ENCODE measurements around the gene VIPR2.

The VIPR2 gene

GRCh38 chr7:159063046-159063840 lies 81.4 kb downstream of the VIPR2 start:
- no peaks in the 10 kb centered on the region for H3K36me3 Mint-ChIP-seq (ENCODE audit: insufficient read depth)
- H3K9me3 Mint-ChIP-seq = no peaks in the 10 kb centered on the region
- no peaks in the 10 kb centered on the region for H3K4me1 Mint-ChIP-seq
- no peak for ATAC-seq (replicated peaks; ENCODE audit: extremely low read depth, poor library complexity, severe bottlenecking)
- no peak overlapping the region for H3K4me3 Mint-ChIP-seq
- H3K27ac Mint-ChIP-seq (ENCODE audit: low read depth) = no peak overlapping the region
- H3K27me3 Mint-ChIP-seq = no peaks in the 10 kb centered on the region
- no peak for DNase-seq (ENCODE audit: low spot score in 2 of 2)

GRCh38 chr7:159062569-159062968 lies 82.1 kb downstream of the VIPR2 start:
- Mint-ChIP-seq H3K4me3 (no peak overlapping the region), H3K9me3 (no peaks in the 10 kb centered on the region), H3K36me3 (ENCODE audit: insufficient read depth) (no peaks in the 10 kb centered on the region), H3K27me3 (no peaks in the 10 kb centered on the region), H3K27ac (ENCODE audit: low read depth) (no peak overlapping the region), H3K4me1 (no peaks in the 10 kb centered on the region)
- no peak for ATAC-seq (replicated peaks; ENCODE audit: extremely low read depth, poor library complexity, severe bottlenecking)
- no peak for DNase-seq (ENCODE audit: low spot score in 2 of 2)

GRCh38 chr7:159061674-159062212 lies 82.9 kb downstream of the VIPR2 start:
- Mint-ChIP-seq H3K4me3 (no peak overlapping the region), H3K9me3 (no peaks in the 10 kb centered on the region), H3K36me3 (ENCODE audit: insufficient read depth) (no peaks in the 10 kb centered on the region), H3K27me3 (no peaks in the 10 kb centered on the region), H3K4me1 (no peaks in the 10 kb centered on the region), H3K27ac (ENCODE audit: low read depth) (no peak overlapping the region)
- DNase-seq (ENCODE audit: low spot score in 2 of 2) (no peak), ATAC-seq (replicated peaks; ENCODE audit: extremely low read depth, poor library complexity, severe bottlenecking) (no peak)

DNA sequence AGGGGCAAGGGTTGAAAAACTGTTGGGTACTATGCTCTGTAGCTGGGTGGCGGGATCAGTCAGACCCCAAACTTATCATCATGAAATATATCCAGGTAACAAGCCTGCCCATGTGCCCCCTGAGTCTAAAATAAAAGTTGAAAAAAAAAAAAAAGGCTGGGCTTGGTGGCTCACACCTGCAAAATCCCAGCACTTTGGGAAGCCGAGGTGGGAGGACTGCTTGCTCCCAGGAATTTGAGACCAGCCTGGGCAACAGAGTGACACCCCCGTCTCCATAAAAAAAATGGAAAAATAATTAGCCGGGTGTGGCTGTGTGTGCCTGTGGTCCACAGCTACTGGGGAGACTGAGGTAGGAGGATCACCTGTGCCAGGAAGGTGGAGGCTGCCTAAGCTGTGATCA lies 83.5 kb downstream of the VIPR2 start:
- no peak overlapping the region for H3K27ac Mint-ChIP-seq (ENCODE audit: low read depth)
- no peaks in the 10 kb centered on the region for H3K27me3 Mint-ChIP-seq
- no peaks in the 10 kb centered on the region for H3K4me1 Mint-ChIP-seq
- H3K36me3 Mint-ChIP-seq (ENCODE audit: insufficient read depth) = no peaks in the 10 kb centered on the region
- no peak overlapping the region for H3K4me3 Mint-ChIP-seq
- ATAC-seq (replicated peaks; ENCODE audit: extremely low read depth, poor library complexity, severe bottlenecking) = no peak
- DNase-seq (ENCODE audit: low spot score in 2 of 2) = no peak
- no peaks in the 10 kb centered on the region for H3K9me3 Mint-ChIP-seq

DNA sequence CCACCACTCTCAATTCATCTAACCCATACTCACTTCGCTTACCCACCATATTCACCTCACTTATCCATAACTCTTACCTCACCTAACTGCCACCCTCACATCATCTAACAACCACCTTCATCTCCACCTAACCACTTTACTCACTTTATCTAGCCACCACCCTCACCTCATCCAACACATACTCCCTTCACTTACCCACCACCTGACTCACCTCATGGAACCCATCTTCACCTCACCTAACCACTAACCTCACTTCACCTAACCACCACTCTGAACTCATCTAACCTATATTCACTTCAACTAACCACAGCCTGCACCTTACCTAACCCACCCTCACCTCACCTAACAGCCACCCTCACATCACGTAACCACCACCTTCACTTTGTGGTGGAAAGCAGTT lies 84.2 kb downstream of the VIPR2 start:
- H3K27me3 Mint-ChIP-seq = no peaks in the 10 kb centered on the region
- ATAC-seq (replicated peaks; ENCODE audit: extremely low read depth, poor library complexity, severe bottlenecking) = no peak

DNA sequence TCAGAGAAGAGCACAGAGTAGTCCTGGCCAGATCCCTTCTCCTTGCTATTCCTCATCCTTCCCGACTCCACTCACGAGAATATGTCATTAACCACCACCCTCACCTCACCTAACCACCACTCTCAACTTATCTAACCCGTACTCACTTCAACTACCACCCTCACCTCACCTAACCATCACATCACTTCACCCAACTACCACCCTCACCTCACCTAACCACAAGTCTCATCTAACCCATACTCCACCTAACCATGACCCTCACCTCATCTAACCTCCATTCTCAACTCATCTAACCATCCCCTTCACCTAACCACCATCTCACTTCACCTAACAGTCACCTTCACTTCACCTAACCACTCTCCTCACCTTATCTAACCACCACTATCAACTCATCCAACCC lies 85.0 kb downstream of the VIPR2 start:
- DNase-seq (ENCODE audit: low spot score in 2 of 2) (no peak), ATAC-seq (replicated peaks; ENCODE audit: extremely low read depth, poor library complexity, severe bottlenecking) (no peak)
- no peaks in the 10 kb centered on the region for H3K9me3 Mint-ChIP-seq
- H3K27me3 Mint-ChIP-seq = no peaks in the 10 kb centered on the region
- H3K4me1 Mint-ChIP-seq = no peaks in the 10 kb centered on the region
- no peak overlapping the region for H3K27ac Mint-ChIP-seq (ENCODE audit: low read depth)
- H3K36me3 Mint-ChIP-seq (ENCODE audit: insufficient read depth) = no peaks in the 10 kb centered on the region
- H3K4me3 Mint-ChIP-seq = no peak overlapping the region

More for the DNA sequence above, 84.2 kb downstream of the VIPR2 start:
- H3K4me3 Mint-ChIP-seq = no peak overlapping the region
- no peaks in the 10 kb centered on the region for H3K4me1 Mint-ChIP-seq
- no peaks in the 10 kb centered on the region for H3K36me3 Mint-ChIP-seq (ENCODE audit: insufficient read depth)
- no peak for DNase-seq (ENCODE audit: low spot score in 2 of 2)
- no peak overlapping the region for H3K27ac Mint-ChIP-seq (ENCODE audit: low read depth)
- H3K9me3 Mint-ChIP-seq = no peaks in the 10 kb centered on the region

DNA sequence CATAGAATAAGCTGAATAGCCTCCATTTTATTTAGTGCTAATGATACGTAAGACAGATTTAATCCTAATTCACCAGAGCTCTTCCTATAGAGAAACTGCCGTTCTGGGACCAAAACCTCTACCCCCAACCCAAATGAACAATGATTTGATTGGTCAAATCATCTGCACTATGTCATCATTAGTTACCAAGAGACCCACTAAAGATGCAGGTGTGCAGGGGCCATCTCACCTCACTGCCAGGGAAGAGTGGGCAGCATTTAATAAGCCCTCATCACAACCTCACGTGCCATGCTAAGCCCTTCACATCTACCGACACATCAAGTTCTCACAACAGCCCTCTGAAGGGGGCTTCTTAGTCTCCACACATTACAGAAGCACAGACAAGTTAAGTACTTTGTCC lies 87.0 kb downstream of the VIPR2 start:
- DNase-seq (ENCODE audit: low spot score in 2 of 2) (no peak), ATAC-seq (replicated peaks; ENCODE audit: extremely low read depth, poor library complexity, severe bottlenecking) (no peak)
- no peaks in the 10 kb centered on the region for H3K9me3 Mint-ChIP-seq
- no peaks in the 10 kb centered on the region for H3K27me3 Mint-ChIP-seq
- H3K27ac Mint-ChIP-seq (ENCODE audit: low read depth) = no peak overlapping the region
- no peak overlapping the region for H3K4me3 Mint-ChIP-seq
- no peaks in the 10 kb centered on the region for H3K4me1 Mint-ChIP-seq
- H3K36me3 Mint-ChIP-seq (ENCODE audit: insufficient read depth) = no peaks in the 10 kb centered on the region

- H3K4me3 Mint-ChIP-seq = no peak overlapping the region
- no peak for ATAC-seq (replicated peaks; ENCODE audit: extremely low read depth, poor library complexity, severe bottlenecking)
- H3K27ac Mint-ChIP-seq (ENCODE audit: low read depth) = no peak overlapping the region
Observed at GRCh38 chr7:159056737-159057136, 87.9 kb downstream of the VIPR2 start.

GRCh38 chr7:159051916-159052315 lies 92.8 kb downstream of the VIPR2 start:
- Mint-ChIP-seq H3K4me1 (no peaks in the 10 kb centered on the region), H3K27ac (ENCODE audit: low read depth) (no peak overlapping the region), H3K36me3 (ENCODE audit: insufficient read depth) (no peaks in the 10 kb centered on the region), H3K9me3 (no peaks in the 10 kb centered on the region), H3K4me3 (no peak overlapping the region), H3K27me3 (peaks cover 22% of the 10 kb centered on the region)
- ATAC-seq (replicated peaks; ENCODE audit: extremely low read depth, poor library complexity, severe bottlenecking) (no peak), DNase-seq (ENCODE audit: low spot score in 2 of 2) (no peak)

More at GRCh38 chr7:159056737-159057136, 87.9 kb downstream of the VIPR2 start:
- no peaks in the 10 kb centered on the region for H3K4me1 Mint-ChIP-seq
- H3K9me3 Mint-ChIP-seq = no peaks in the 10 kb centered on the region
- H3K27me3 Mint-ChIP-seq = no peaks in the 10 kb centered on the region
- no peaks in the 10 kb centered on the region for H3K36me3 Mint-ChIP-seq (ENCODE audit: insufficient read depth)
- no peak for DNase-seq (ENCODE audit: low spot score in 2 of 2)

DNA sequence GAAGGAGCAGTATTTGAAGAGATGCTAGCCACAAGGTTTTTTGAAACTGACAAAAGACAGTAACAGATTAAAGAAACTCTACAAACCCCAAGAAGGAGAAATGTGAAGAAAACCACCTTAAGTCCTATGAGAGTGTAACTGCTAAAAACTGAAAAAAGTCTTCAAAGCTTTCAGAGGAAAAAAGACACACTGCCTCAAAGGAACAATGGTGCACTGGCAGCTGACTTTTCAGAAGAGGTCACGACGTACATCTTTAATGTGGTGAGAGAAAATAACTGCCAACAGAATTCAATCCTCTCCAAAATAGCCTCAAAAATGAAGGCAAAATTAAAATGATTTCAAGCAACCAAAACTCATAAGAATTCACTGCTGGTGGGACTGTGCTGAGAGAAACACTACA lies 94.0 kb downstream of the VIPR2 start:
- no peak for ATAC-seq (replicated peaks; ENCODE audit: extremely low read depth, poor library complexity, severe bottlenecking)

DNA sequence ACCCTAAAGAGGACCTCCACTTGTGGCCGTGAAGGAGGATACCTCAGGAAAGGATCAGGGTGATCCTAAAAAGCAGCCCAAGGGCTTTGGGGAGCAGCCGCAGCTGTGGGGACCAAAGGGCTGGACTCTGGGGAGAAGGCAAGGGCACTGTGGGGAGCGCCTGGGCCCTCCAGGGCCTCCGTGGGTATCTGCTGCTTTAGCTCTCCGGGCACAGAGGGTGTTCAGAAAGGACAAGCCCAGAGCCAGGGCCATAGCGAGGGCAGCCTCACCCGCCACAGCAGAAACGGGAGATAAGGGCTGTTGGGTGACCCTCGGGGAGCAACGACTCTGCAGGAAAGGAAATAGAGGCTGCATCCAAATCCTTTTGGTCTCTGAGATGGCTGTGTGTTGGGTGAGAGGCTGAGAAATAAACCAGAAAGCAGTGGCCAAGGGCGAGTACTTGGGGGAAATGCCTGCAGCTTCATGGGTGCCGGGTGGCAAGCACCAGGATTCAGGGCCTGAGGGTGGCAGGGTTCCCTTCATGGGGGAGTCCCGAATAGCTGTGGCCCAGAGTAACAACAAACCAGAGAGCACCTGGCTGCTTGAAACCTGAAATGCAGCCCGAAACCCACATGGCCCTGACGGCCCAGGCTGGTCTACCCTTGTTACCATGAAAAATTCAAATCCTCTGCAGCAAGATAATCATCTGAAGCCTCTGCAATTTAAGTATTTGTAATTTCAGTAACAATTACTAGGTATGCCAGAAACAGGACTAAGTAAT lies 95.2 kb downstream of the VIPR2 start:
- Mint-ChIP-seq H3K27me3 (peaks cover 22% of the 10 kb centered on the region), H3K4me1 (no peaks in the 10 kb centered on the region), H3K4me3 (no peak overlapping the region), H3K27ac (ENCODE audit: low read depth) (no peak overlapping the region), H3K36me3 (ENCODE audit: insufficient read depth) (no peaks in the 10 kb centered on the region), H3K9me3 (no peaks in the 10 kb centered on the region)
- ATAC-seq (replicated peaks; ENCODE audit: extremely low read depth, poor library complexity, severe bottlenecking) (no peak), DNase-seq (ENCODE audit: low spot score in 2 of 2) (peak; percentile 4)

More for the DNA sequence above, 94.0 kb downstream of the VIPR2 start:
- no peak for DNase-seq (ENCODE audit: low spot score in 2 of 2)
- H3K27ac Mint-ChIP-seq (ENCODE audit: low read depth) = no peak overlapping the region
- H3K27me3 Mint-ChIP-seq = peaks cover 22% of the 10 kb centered on the region
- H3K36me3 Mint-ChIP-seq (ENCODE audit: insufficient read depth) = no peaks in the 10 kb centered on the region
- no peaks in the 10 kb centered on the region for H3K4me1 Mint-ChIP-seq
- H3K4me3 Mint-ChIP-seq = no peak overlapping the region
- no peaks in the 10 kb centered on the region for H3K9me3 Mint-ChIP-seq

- peaks cover 22% of the 10 kb centered on the region for H3K27me3 Mint-ChIP-seq
- DNase-seq (ENCODE audit: low spot score in 2 of 2) (no peak), ATAC-seq (replicated peaks; ENCODE audit: extremely low read depth, poor library complexity, severe bottlenecking) (no peak)
- no peak overlapping the region for H3K27ac Mint-ChIP-seq (ENCODE audit: low read depth)
- H3K9me3 Mint-ChIP-seq = no peaks in the 10 kb centered on the region
- H3K4me1 Mint-ChIP-seq = no peaks in the 10 kb centered on the region
- H3K36me3 Mint-ChIP-seq (ENCODE audit: insufficient read depth) = no peaks in the 10 kb centered on the region
- H3K4me3 Mint-ChIP-seq = no peak overlapping the region
Observed at GRCh38 chr7:159048656-159049055, 96.0 kb downstream of the VIPR2 start.

- Mint-ChIP-seq H3K27ac (ENCODE audit: low read depth) (no peak overlapping the region), H3K4me1 (no peaks in the 10 kb centered on the region), H3K9me3 (no peaks in the 10 kb centered on the region), H3K36me3 (ENCODE audit: insufficient read depth) (no peaks in the 10 kb centered on the region), H3K4me3 (no peak overlapping the region), H3K27me3 (peaks cover 22% of the 10 kb centered on the region)
- ATAC-seq (replicated peaks; ENCODE audit: extremely low read depth, poor library complexity, severe bottlenecking) (no peak), DNase-seq (ENCODE audit: low spot score in 2 of 2) (no peak)
Observed at GRCh38 chr7:159047536-159047935, 97.1 kb downstream of the VIPR2 start.

Data from central memory CD8-positive, alpha-beta T cell (primary cell).